Liver (tissue), 9 donors: ENCODE data around the gene RBBP4. TPM values are rescaled to one million over a fixed set of nuclear protein-coding genes. Genes with fewer than 3 reads are reported as not detected.

Source experiments
- DNase-seq: peaks from one replicate; pipeline ENCODE4 v3.0.0-alpha.2; 2017; ENCODE audit warnings: low spot score
- H3K27ac ChIP-seq, 2 donors: one replicate each; pipeline ENCODE4 v1.7.0; 2013; ENCODE audit warnings: inconsistent platforms in 2 of 2, low read length in 2 of 2, control low read depth in 1 of 2, low read depth in 1 of 2, mild to moderate bottlenecking in 1 of 2
- H3K27me3 ChIP-seq, 4 donors: one replicate each; pipeline versions ENCODE4 v1.6.1 to v1.7.0; 2013; ENCODE audit warnings: low read length in 3 of 4, inconsistent platforms in 1 of 4, mild to moderate bottlenecking in 1 of 4, moderate library complexity in 1 of 4; ENCODE audit not compliant: control insufficient read depth in 4 of 4, insufficient read depth in 4 of 4
- H3K36me3 ChIP-seq, 4 donors: one replicate each; pipeline versions ENCODE4 v1.6.1 to v1.7.0; 2013; ENCODE audit warnings: low read length in 3 of 4, mild to moderate bottlenecking in 3 of 4, low read depth in 1 of 4, moderate library complexity in 1 of 4; ENCODE audit not compliant: control insufficient read depth in 4 of 4, insufficient read depth in 3 of 4
- H3K4me1 ChIP-seq, 4 donors: one replicate each; pipeline versions ENCODE4 v1.6.1 to v1.7.0; 2013; ENCODE audit warnings: low read length in 3 of 4, mild to moderate bottlenecking in 3 of 4, moderate library complexity in 1 of 4; ENCODE audit not compliant: control insufficient read depth in 4 of 4, insufficient read depth in 4 of 4
- H3K4me3 ChIP-seq, 3 donors: one replicate each; pipeline versions ENCODE4 v1.6.1 to v1.7.0; 2013; ENCODE audit warnings: low read length in 3 of 3, control low read depth in 1 of 3, low read depth in 1 of 3, mild to moderate bottlenecking in 1 of 3
- H3K9ac ChIP-seq, 2 donors: one replicate each; pipeline ENCODE4 v1.7.0; 2013; ENCODE audit warnings: low read length in 2 of 2, mild to moderate bottlenecking in 2 of 2, moderate library complexity in 2 of 2, control low read depth in 1 of 2, low read depth in 1 of 2
- H3K9me3 ChIP-seq, 4 donors: one replicate each; pipeline versions ENCODE4 v1.6.1 to v1.7.0; 2013; ENCODE audit warnings: low read length in 3 of 4; ENCODE audit not compliant: control insufficient read depth in 4 of 4
- CTCF ChIP-seq: fragments of 150-350 bp; IDR thresholded peaks from 2 replicates; pipeline ENCODE4 v1.5.1; 2017; ENCODE audit warnings: improper control_type of control experiment, low read depth, low read length; ENCODE audit not compliant: missing input control
- EGR1 ChIP-seq, 2 donors: IDR thresholded peaks; 2 replicates each; pipeline ENCODE4 v1.6.1; 2016 to 2018; ENCODE audit warnings: antibody characterized with exemption in 2 of 2, low read depth in 2 of 2
- FOXA1 ChIP-seq: IDR thresholded peaks from 2 replicates; pipeline ENCODE4 v1.6.1; 2016; ENCODE audit warnings: antibody characterized with exemption
- FOXA2 ChIP-seq: IDR thresholded peaks from 2 replicates; pipeline ENCODE4 v1.6.1; 2016; ENCODE audit warnings: antibody characterized with exemption
- HNF4A ChIP-seq, 2 donors: conservative IDR thresholded peaks; 2 replicates each; pipeline ENCODE4 v1.6.1; 2016; ENCODE audit warnings: antibody characterized with exemption in 2 of 2, mild to moderate bottlenecking in 2 of 2
- JUND ChIP-seq, 2 donors: IDR thresholded peaks; 2 replicates each; pipeline ENCODE4 v1.6.1; 2016; ENCODE audit warnings: antibody characterized with exemption in 2 of 2
- MAX ChIP-seq: IDR thresholded peaks from 2 replicates; pipeline ENCODE4 v1.6.1; 2016; ENCODE audit warnings: antibody characterized with exemption
- RAD21 ChIP-seq, 2 donors: IDR thresholded peaks; 2 replicates each; pipeline ENCODE4 v1.6.1; 2016; ENCODE audit warnings: antibody characterized with exemption in 2 of 2, mild to moderate bottlenecking in 2 of 2
- REST ChIP-seq: IDR thresholded peaks from 2 replicates; pipeline ENCODE4 v1.6.1; 2016; ENCODE audit warnings: antibody characterized with exemption, mild to moderate bottlenecking
- RXRA ChIP-seq, 2 donors: IDR thresholded peaks; 2 replicates each; pipeline ENCODE4 v1.6.1; 2017 to 2018; ENCODE audit warnings: antibody characterized with exemption in 2 of 2, mild to moderate bottlenecking in 1 of 2
- SP1 ChIP-seq: IDR thresholded peaks from 2 replicates; pipeline ENCODE4 v1.6.1; 2018; ENCODE audit warnings: antibody characterized with exemption, mild to moderate bottlenecking
- TAF1 ChIP-seq: conservative IDR thresholded peaks from 2 replicates; pipeline ENCODE4 v1.6.1; 2016; ENCODE audit warnings: antibody characterized with exemption, mild to moderate bottlenecking
- ZBTB33 ChIP-seq: IDR thresholded peaks from 2 replicates; pipeline ENCODE4 v1.6.1; 2016; ENCODE audit warnings: antibody characterized with exemption
- WGBS: extraction: QIAGEN DNeasy Blood & Tissue Kit; methylation state at CpG from one replicate; pipeline ENCODE4 v1.1.7; 2013; 5-methylcytosine and 5-hydroxymethylcytosine counted together
- polyA plus RNA-seq, 2 donors: library from polyadenylated mRNA; stranded (reverse) in 1 of 2; unstranded in 1 of 2; fragments of 200-250 nt in 1 of 2; fragments of >200 nt in 1 of 2; fragmentation: Nextera tagmentation in 1 of 2; extraction: Ambion mirVana in 1 of 2; gene quantifications; one replicate each; pipeline versions ENCODE4 v1.2.1 to v1.2.3, GENCODE V29; 2013 to 2015
- total RNA-seq, 2 donors: library from RNA; depleted of rRNA; stranded (reverse); fragments of >200 nt; gene quantifications; one replicate each; pipeline ENCODE4 v1.2.3, GENCODE V29; 2014
- donor health status: healthy.
- donor health status: healthy.
- donor health status: healthy.
- donor health status: healthy.
- donor health status: healthy.

The RBBP4 gene
- total and polyA plus RNA-seq, 4 donors: 35.3 to 93.1 (median 49.0) TPM

GRCh38 chr1:32718036-32718435, 67.0 kb downstream of the RBBP4 start:
- DNase-seq: no peak
- Histone ChIP-seq H3K27me3 (no peaks in the 10 kb centered on the region), H3K9me3 (no peaks in the 10 kb centered on the region), H3K9ac (no peak overlapping the region), H3K27ac (no peak overlapping the region), H3K4me3 (no peak overlapping the region), H3K36me3 (no peaks in the 10 kb centered on the region), H3K4me1 (peaks cover 2 to 8% (median 4%) of the 10 kb centered on the region in 4 donors)
- TF ChIP-seq FOXA2 (no peak), CTCF (no peak), TAF1 (no peak), RAD21 (IDR thresholded peaks at IDR 0.05) (no peak), ZBTB33 (no peak), EGR1 (IDR thresholded peaks at IDR 0.05; ENCODE audit: low read depth in 2 of 2) (no peak), FOXA1 (no peak), HNF4A (conservative IDR thresholded peaks at IDR 0.05) (no peak), SP1 (no peak), JUND (IDR thresholded peaks at IDR 0.05) (no peak), RXRA (IDR thresholded peaks at IDR 0.05) (no peak), MAX (no peak)
- WGBS: 76% methylated on average over 2 of the region's 2 CpGs

GRCh38 chr1:32718527-32718926, 67.5 kb downstream of the RBBP4 start:
- Histone ChIP-seq H3K4me1 (peaks cover 2 to 8% (median 4%) of the 10 kb centered on the region in 4 donors), H3K4me3 (no peak overlapping the region), H3K9me3 (no peaks in the 10 kb centered on the region), H3K27me3 (no peaks in the 10 kb centered on the region), H3K27ac (no peak overlapping the region), H3K36me3 (no peaks in the 10 kb centered on the region), H3K9ac (no peak overlapping the region)
- DNase-seq: no peak
- 97% methylated on average over 1 of the region's 1 CpG for WGBS
- no peak for TF ChIP-seq REST
- TF ChIP-seq HNF4A (conservative IDR thresholded peaks at IDR 0.05): peak in 1 of 2 donors; percentile 9
